Fibroblast of lung (primary cell): ENCODE measurements around the gene HECTD4. TPM values are rescaled to one million over a fixed set of nuclear protein-coding genes. Genes with fewer than 3 reads are reported as not detected.
A peak's percentile ranks its signal among the peaks of the same experiment; 100 is the strongest.

Experiments
- DNase-seq, 2 donors: peaks; one replicate each; pipeline versions ENCODE4 v3.0.0 to v3.0.0-alpha.2; 2010; ENCODE audit warnings: low read depth in 2 of 2
- H2AFZ ChIP-seq: 2 replicates; pipeline ENCODE4 v1.5.1; 2012; ENCODE audit warnings: low read length, control low read depth, inconsistent platforms
- H3K27ac ChIP-seq: 2 replicates; pipeline ENCODE4 v1.5.1; 2011; ENCODE audit warnings: low read length, control low read depth; ENCODE audit not compliant: insufficient read depth
- H3K27me3 ChIP-seq: 2 replicates; pipeline ENCODE4 v1.5.1; 2011; ENCODE audit warnings: mild to moderate bottlenecking, low read length; ENCODE audit not compliant: control insufficient read depth, insufficient read depth
- H3K36me3 ChIP-seq: 2 replicates; pipeline ENCODE4 v1.5.1; 2011; ENCODE audit warnings: low read length; ENCODE audit not compliant: control insufficient read depth, insufficient read depth
- H3K4me1 ChIP-seq: 2 replicates; pipeline ENCODE4 v1.5.1; 2011; ENCODE audit warnings: low read length; ENCODE audit not compliant: control insufficient read depth, insufficient read depth; ENCODE audit errors: extremely low read depth
- H3K4me2 ChIP-seq: 2 replicates; pipeline ENCODE4 v1.5.1; 2011; ENCODE audit warnings: low read length, control low read depth; ENCODE audit not compliant: insufficient read depth; ENCODE audit errors: extremely low read depth
- H3K4me3 ChIP-seq, 4 experiments: fragments of 200-600 bp in 1 of 4; sonication (generic) in 1 of 4; replicated peaks in 1 of 4; 2 replicates each; pipeline ENCODE4 v1.5.1; 2011 to 2016; ENCODE audit warnings: low read length in 4 of 4, low read depth in 3 of 4, mild to moderate bottlenecking in 3 of 4, control low read depth in 2 of 4, inconsistent platforms in 1 of 4, mixed read lengths in 1 of 4; ENCODE audit not compliant: insufficient read depth in 1 of 4; ENCODE audit errors: control extremely low read depth in 1 of 4
- H3K79me2 ChIP-seq: 2 replicates; pipeline ENCODE4 v1.5.1; 2012; ENCODE audit warnings: mild to moderate bottlenecking, low read length, inconsistent platforms; ENCODE audit not compliant: control insufficient read depth, insufficient read depth
- H3K9ac ChIP-seq: 2 replicates; pipeline ENCODE4 v1.5.1; 2011; ENCODE audit warnings: mild to moderate bottlenecking, low read length, control low read depth; ENCODE audit not compliant: insufficient read depth
- H3K9me3 ChIP-seq: 2 replicates; pipeline ENCODE4 v1.5.1; 2012; ENCODE audit warnings: low read depth, low read length; ENCODE audit not compliant: control insufficient read depth, insufficient read depth
- H4K20me1 ChIP-seq: 2 replicates; pipeline ENCODE4 v1.5.1; 2011; ENCODE audit warnings: low read length; ENCODE audit not compliant: control insufficient read depth, insufficient read depth; ENCODE audit errors: extremely low read depth
- CTCF ChIP-seq, 2 donors: IDR thresholded peaks in 1 of 2; conservative IDR thresholded peaks in 1 of 2; 1 replicate in 1 of 2; 2 replicates in 1 of 2; pipeline ENCODE4 v1.5.1; 2011 to 2012; ENCODE audit warnings: low read length in 2 of 2, control low read depth in 1 of 2, inconsistent platforms in 1 of 2, low read depth in 1 of 2, mild to moderate bottlenecking in 1 of 2
- EZH2 ChIP-seq: IDR thresholded peaks from 2 replicates; pipeline ENCODE4 v1.5.1; 2012; ENCODE audit warnings: low read length, control low read depth, mild to moderate bottlenecking; ENCODE audit errors: missing control alignments
- polyA minus RNA-seq: library from RNA; depleted of rRNA, polyadenylated mRNA; stranded (reverse); fragments of >200 nt; gene quantifications from 2 replicates; pipeline ENCODE4 v1.2.3, GENCODE V29; 2011; ENCODE audit warnings: low replicate concordance
- polyA plus RNA-seq, 2 donors: library from polyadenylated mRNA; depleted of rRNA in 1 of 2; stranded (reverse) in 1 of 2; unstranded in 1 of 2; fragments of >200 nt; gene quantifications; 2 replicates each; pipeline ENCODE4 v1.2.1, GENCODE V29; 2011 to 2012; ENCODE audit warnings: missing spikeins in 1 of 2
- total RNA-seq: library from RNA; depleted of rRNA; stranded (reverse); fragments of >200 nt; gene quantifications from 2 replicates; pipeline ENCODE4 v1.2.1, GENCODE V29; 2014

HECTD4 gene
- total RNA-seq (16.9 and 31.7 TPM in 2 replicates), polyA plus RNA-seq (5.1 and 5.5 TPM in 2 replicates), polyA minus RNA-seq (17.0 and 26.6 TPM in 2 replicates)
- 8.7 and 9.1 TPM in 2 replicates for polyA plus RNA-seq (2012)

GRCh38 chr12:112381883-112382796, at the start of gene HECTD4:
TSS of gene HECTD4 (minus strand) at chr12:112382431. CDS start at chr12:112382128, 303 bp downstream.
- H2AFZ ChIP-seq, result peak within 1 kb of the TSS; percentile 97
- no peaks in the 10 kb centered on the region for H4K20me1 ChIP-seq
- no peak for TF ChIP-seq CTCF (conservative IDR thresholded peaks at IDR 0.05 in 1 of 2, IDR thresholded peaks at IDR 0.05 in 1 of 2; ENCODE audit: low read depth in 1 of 2, low read length in 2 of 2)
- H3K9me3 ChIP-seq, result no peaks in the 10 kb centered on the region
- H3K27ac ChIP-seq, result peak within 1 kb of the TSS; percentile 61
- peak; percentile 74 to 76 for DNase-seq
- peak within 1 kb of the TSS; percentile 77 for H3K9ac ChIP-seq
- H3K27me3 ChIP-seq, result no peaks in the 10 kb centered on the region
- H3K4me3 ChIP-seq, result peak within 1 kb of the TSS; percentile 75 to 84 (median 80)
- peak within 1 kb of the TSS; percentile 96 for H3K4me2 ChIP-seq
- peaks cover 33% of the 10 kb centered on the region for H3K79me2 ChIP-seq
- no peaks in the 10 kb centered on the region for H3K36me3 ChIP-seq
- H3K4me1 ChIP-seq, result peaks cover 4% of the 10 kb centered on the region

GRCh38 chr12:112431965-112432364, 49.7 kb upstream of the HECTD4 start:
- TF ChIP-seq EZH2, result no peak
- TF ChIP-seq CTCF (conservative IDR thresholded peaks at IDR 0.05 in 1 of 2, IDR thresholded peaks at IDR 0.05 in 1 of 2; ENCODE audit: low read depth in 1 of 2, low read length in 2 of 2), result no peak
- H3K4me2 ChIP-seq, result no peak overlapping the region
- H3K4me3 ChIP-seq, result no peak overlapping the region
- no peak overlapping the region for H3K27ac ChIP-seq
- H3K79me2 ChIP-seq, result peaks cover 56% of the 10 kb centered on the region
- no peaks in the 10 kb centered on the region for H3K4me1 ChIP-seq
- no peak overlapping the region for H3K9ac ChIP-seq
- no peaks in the 10 kb centered on the region for H3K27me3 ChIP-seq
- H2AFZ ChIP-seq, result no peak overlapping the region
- DNase-seq, result no peak
- H3K36me3 ChIP-seq, result no peaks in the 10 kb centered on the region
- H4K20me1 ChIP-seq, result no peaks in the 10 kb centered on the region
- no peaks in the 10 kb centered on the region for H3K9me3 ChIP-seq

GRCh38 chr12:112430929-112431328, 48.7 kb upstream of the HECTD4 start:
- no peak for DNase-seq
- Histone ChIP-seq H3K4me3 (no peak overlapping the region), H3K79me2 (peaks cover 61% of the 10 kb centered on the region), H3K4me2 (no peak overlapping the region), H3K9me3 (no peaks in the 10 kb centered on the region), H3K36me3 (no peaks in the 10 kb centered on the region), H3K9ac (no peak overlapping the region), H2AFZ (no peak overlapping the region), H4K20me1 (no peaks in the 10 kb centered on the region), H3K27me3 (no peaks in the 10 kb centered on the region), H3K27ac (no peak overlapping the region), H3K4me1 (no peaks in the 10 kb centered on the region)
- TF ChIP-seq EZH2, result no peak
- TF ChIP-seq CTCF (conservative IDR thresholded peaks at IDR 0.05 in 1 of 2, IDR thresholded peaks at IDR 0.05 in 1 of 2; ENCODE audit: low read depth in 1 of 2, low read length in 2 of 2), result no peak
